Omental fat pad (tissue), 4 donors: Measurements from ENCODE around the gene NCAPD2. TPM values are rescaled to one million over a fixed set of nuclear protein-coding genes. Genes with fewer than 3 reads are reported as not detected.
"Not testable (repeated sequence)": the region's sequence is repeated elsewhere in the genome, so short reads cannot be mapped to it uniquely, and the experiment has no call there.

ENCODE experiments used
- ATAC-seq: fragments of 150-250 bp; one replicate; pipeline ENCODE4 v1.9.1; 2016; ENCODE audit warnings: mild to moderate bottlenecking, moderate library complexity; ENCODE audit not compliant: low FRiP score
- DNase-seq: peaks from one replicate; pipeline ENCODE4 v3.0.0-alpha.2; 2019; ENCODE audit warnings: low spot score
- CTCF ChIP-seq, 3 donors: fragments of 450-650 bp; IDR thresholded peaks; one replicate each; pipeline ENCODE4 v1.5.1; 2016 to 2017; ENCODE audit warnings: antibody characterized with exemption in 3 of 3, mild to moderate bottlenecking in 3 of 3, moderate library complexity in 2 of 3
- total RNA-seq, 4 donors: library from RNA; depleted of rRNA; stranded (reverse); fragments of >200 nt; gene quantifications; one replicate each; pipeline ENCODE4 v1.1.0, GENCODE V29; 2016

NCAPD2 gene
- total RNA-seq, 4 donors from 2014 or later = 10.6 to 36.3 (median 20.7) TPM

GRCh38 chr12:6552140-6552551, 58.2 kb downstream of the NCAPD2 start:
- ATAC-seq (no peak), DNase-seq (no peak)
- TF ChIP-seq CTCF (IDR thresholded peaks at IDR 0.05) = no peak

- TF ChIP-seq CTCF (IDR thresholded peaks at IDR 0.05) = no peak
- no peak for ATAC-seq
- no peak for DNase-seq
Measured at GRCh38 chr12:6553051-6553868, 59.4 kb downstream of the NCAPD2 start.

GRCh38 chr12:6554168-6555017, 60.5 kb downstream of the NCAPD2 start:
- peak; percentile 64 for DNase-seq
- peak in 1 of 3 donors; percentile 39 for TF ChIP-seq CTCF (IDR thresholded peaks at IDR 0.05)
- ATAC-seq = peak; percentile 47

GRCh38 chr12:6555018-6555691, 61.3 kb downstream of the NCAPD2 start:
- ATAC-seq (no peak), DNase-seq (no peak)
- no peak for TF ChIP-seq CTCF (IDR thresholded peaks at IDR 0.05)

GRCh38 chr12:6556496-6556817, 62.6 kb downstream of the NCAPD2 start:
- DNase-seq, ATAC-seq: not testable (repeated sequence)

GRCh38 chr12:6556857-6557256, 63.0 kb downstream of the NCAPD2 start:
- no peak for ATAC-seq

GRCh38 chr12:6558014-6558760, 64.3 kb downstream of the NCAPD2 start:
- not testable (repeated sequence) for ATAC-seq, DNase-seq

More at GRCh38 chr12:6556857-6557256, 63.0 kb downstream of the NCAPD2 start:
- no peak for TF ChIP-seq CTCF (IDR thresholded peaks at IDR 0.05)
- DNase-seq = no peak
